SU-DHL-6 (cell line): Measurements from ENCODE around the gene JAKMIP1.

ENCODE experiments used
- H2AFZ ChIP-seq: fragments of 200-600 bp; sonication (generic); 2 replicates; pipeline ENCODE4 v1.6.1; 2014; ENCODE audit warnings: low read depth, mild to moderate bottlenecking, moderate library complexity, mixed read lengths, antibody characterized with exemption, low read length; ENCODE audit not compliant: severe bottlenecking
- H3F3A ChIP-seq: fragments of 200-600 bp; shearing (Covaris generic); 2 replicates; pipeline ENCODE4 v1.6.0; 2016; ENCODE audit warnings: antibody characterized with exemption, mild to moderate bottlenecking; ENCODE audit not compliant: insufficient read depth
- H3K27ac ChIP-seq: fragments of 200-600 bp; sonication (generic); 2 replicates; pipeline ENCODE4 v1.5.1; 2016; ENCODE audit warnings: low read depth, mild to moderate bottlenecking, low read length, moderate library complexity, mixed read lengths
- H3K27me3 ChIP-seq: fragments of 200-600 bp; sonication (generic), shearing (Covaris generic); 2 replicates; pipeline ENCODE4 v1.6.0; 2014; ENCODE audit warnings: mild to moderate bottlenecking, low read length
- H3K36me3 ChIP-seq: fragments of 200-600 bp; sonication (generic); 2 replicates; pipeline ENCODE4 v1.6.1; 2014; ENCODE audit warnings: mild to moderate bottlenecking, low read length, mixed read lengths
- H3K4me2 ChIP-seq: fragments of 300-600, 200-600 bp; shearing (Covaris generic), sonication (generic); 2 replicates; pipeline ENCODE4 v1.6.0; 2014; ENCODE audit warnings: low read length, low read depth, mild to moderate bottlenecking; ENCODE audit not compliant: poor library complexity, severe bottlenecking
- H3K4me3 ChIP-seq: fragments of 200-600 bp; sonication (generic); 2 replicates; pipeline ENCODE4 v1.5.1; 2014; ENCODE audit warnings: antibody characterized with exemption, low read length, mild to moderate bottlenecking, mixed read lengths; ENCODE audit not compliant: insufficient read depth, poor library complexity, severe bottlenecking
- H3K79me2 ChIP-seq: fragments of 200-600 bp; sonication (generic); 2 replicates; pipeline ENCODE4 v1.6.1; 2014; ENCODE audit warnings: mild to moderate bottlenecking, low read length, moderate library complexity; ENCODE audit not compliant: insufficient read depth
- H3K9ac ChIP-seq: fragments of 200-600 bp; sonication (generic); 2 replicates; pipeline ENCODE4 v1.7.0; 2014; ENCODE audit warnings: mild to moderate bottlenecking, low read length
- H3K9me2 ChIP-seq: fragments of 200-600 bp; sonication (generic); replicated peaks from 2 replicates; pipeline ENCODE4 v1.6.1; 2014; ENCODE audit warnings: low read length; ENCODE audit not compliant: insufficient read depth
- H3K9me3 ChIP-seq: fragments of 200-600 bp; sonication (generic); 2 replicates; pipeline ENCODE4 v1.6.1; 2014; ENCODE audit warnings: low read length, mixed read lengths; ENCODE audit not compliant: insufficient read depth
- H4K20me1 ChIP-seq: fragments of 200-600 bp; sonication (generic); 2 replicates; pipeline ENCODE4 v1.6.1; 2014; ENCODE audit warnings: low read depth, mild to moderate bottlenecking, antibody characterized with exemption, low read length, moderate library complexity, mixed read lengths
- EZH2phosphoT487 ChIP-seq: fragments of 200-600 bp; sonication (generic), shearing (Covaris generic); conservative IDR thresholded peaks from 2 replicates; pipeline ENCODE4 v1.6.1; 2018; ENCODE audit warnings: mild to moderate bottlenecking, antibody characterized with exemption, low read length, moderate library complexity, mixed read lengths
- TF ChIP-seq, protein P1 (sequence below): fragments of 200-600 bp; sonication (generic); IDR thresholded peaks from one replicate; pipeline ENCODE4 v1.5.1; 2017; ENCODE audit warnings: antibody characterized with exemption, mild to moderate bottlenecking, low read length, moderate library complexity; ENCODE audit not compliant: insufficient read depth, poor library complexity, severe bottlenecking

Gene JAKMIP1

DNA sequence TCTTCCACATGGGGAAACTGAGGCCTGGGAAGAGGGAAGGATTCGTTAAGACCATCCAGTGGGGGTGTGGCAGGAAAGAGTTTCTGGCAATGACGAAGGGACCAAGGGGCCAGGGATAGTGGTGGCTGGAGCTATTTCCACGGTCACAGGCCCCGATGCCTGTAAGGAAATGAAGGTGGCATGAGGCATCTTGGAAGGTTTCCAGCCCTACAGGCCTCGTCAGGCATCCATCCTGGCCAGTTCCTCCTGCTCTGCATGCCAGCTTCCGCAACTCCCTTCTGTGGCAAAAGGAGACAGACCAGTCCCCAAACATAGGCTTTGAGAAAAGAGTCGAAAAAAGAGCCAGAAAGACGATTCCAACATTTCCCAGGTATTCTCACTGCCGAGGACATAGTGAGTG is 173.0 kb downstream of the JAKMIP1 start:
- H3K27me3 ChIP-seq = no peaks in the 10 kb centered on the region
- no peaks in the 10 kb centered on the region for H4K20me1 ChIP-seq
- H3K9me3 ChIP-seq = no peaks in the 10 kb centered on the region
- no peaks in the 10 kb centered on the region for H3K36me3 ChIP-seq
- no peaks in the 10 kb centered on the region for H3K9me2 ChIP-seq
- no peak overlapping the region for H3K27ac ChIP-seq
- no peaks in the 10 kb centered on the region for H3F3A ChIP-seq
- TF ChIP-seq, protein P1, sequence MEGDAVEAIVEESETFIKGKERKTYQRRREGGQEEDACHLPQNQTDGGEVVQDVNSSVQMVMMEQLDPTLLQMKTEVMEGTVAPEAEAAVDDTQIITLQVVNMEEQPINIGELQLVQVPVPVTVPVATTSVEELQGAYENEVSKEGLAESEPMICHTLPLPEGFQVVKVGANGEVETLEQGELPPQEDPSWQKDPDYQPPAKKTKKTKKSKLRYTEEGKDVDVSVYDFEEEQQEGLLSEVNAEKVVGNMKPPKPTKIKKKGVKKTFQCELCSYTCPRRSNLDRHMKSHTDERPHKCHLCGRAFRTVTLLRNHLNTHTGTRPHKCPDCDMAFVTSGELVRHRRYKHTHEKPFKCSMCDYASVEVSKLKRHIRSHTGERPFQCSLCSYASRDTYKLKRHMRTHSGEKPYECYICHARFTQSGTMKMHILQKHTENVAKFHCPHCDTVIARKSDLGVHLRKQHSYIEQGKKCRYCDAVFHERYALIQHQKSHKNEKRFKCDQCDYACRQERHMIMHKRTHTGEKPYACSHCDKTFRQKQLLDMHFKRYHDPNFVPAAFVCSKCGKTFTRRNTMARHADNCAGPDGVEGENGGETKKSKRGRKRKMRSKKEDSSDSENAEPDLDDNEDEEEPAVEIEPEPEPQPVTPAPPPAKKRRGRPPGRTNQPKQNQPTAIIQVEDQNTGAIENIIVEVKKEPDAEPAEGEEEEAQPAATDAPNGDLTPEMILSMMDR = no peak
- TF ChIP-seq EZH2phosphoT487 = no peak
- no peak overlapping the region for H3K9ac ChIP-seq
- H2AFZ ChIP-seq = no peak overlapping the region
- no peaks in the 10 kb centered on the region for H3K79me2 ChIP-seq
- no peak overlapping the region for H3K4me3 ChIP-seq
- H3K4me2 ChIP-seq = no peak overlapping the region

- TF ChIP-seq, protein P1 = no peak
- TF ChIP-seq EZH2phosphoT487 = no peak
- no peak overlapping the region for H3K4me3 ChIP-seq
Measured at GRCh38 chr4:6024313-6024960, 175.9 kb downstream of the JAKMIP1 start.

GRCh38 chr4:6023731-6024130 is 176.6 kb downstream of the JAKMIP1 start:
- H2AFZ ChIP-seq = no peak overlapping the region
- no peaks in the 10 kb centered on the region for H3K36me3 ChIP-seq
- H3K9me2 ChIP-seq = no peaks in the 10 kb centered on the region
- no peak overlapping the region for H3K4me2 ChIP-seq
- H3K9me3 ChIP-seq = no peaks in the 10 kb centered on the region
- no peak overlapping the region for H3K27ac ChIP-seq
- H3K4me3 ChIP-seq = no peak overlapping the region
- no peak overlapping the region for H3K9ac ChIP-seq
- H4K20me1 ChIP-seq = no peaks in the 10 kb centered on the region
- H3K79me2 ChIP-seq = no peaks in the 10 kb centered on the region
- no peak for TF ChIP-seq EZH2phosphoT487
- TF ChIP-seq, protein P1 = no peak
- H3F3A ChIP-seq = no peaks in the 10 kb centered on the region
- no peaks in the 10 kb centered on the region for H3K27me3 ChIP-seq

More at GRCh38 chr4:6024313-6024960, 175.9 kb downstream of the JAKMIP1 start:
- Histone ChIP-seq H3F3A (no peaks in the 10 kb centered on the region), H3K27me3 (no peaks in the 10 kb centered on the region), H3K36me3 (no peaks in the 10 kb centered on the region), H3K9me3 (no peaks in the 10 kb centered on the region), H3K27ac (no peak overlapping the region), H3K79me2 (no peaks in the 10 kb centered on the region), H2AFZ (no peak overlapping the region), H3K9me2 (no peaks in the 10 kb centered on the region), H3K4me2 (no peak overlapping the region), H3K9ac (no peak overlapping the region), H4K20me1 (no peaks in the 10 kb centered on the region)
